Dermis blood vessel endothelial cell (primary cell): ENCODE data around the gene RPN1. TPM values are rescaled to one million over a fixed set of nuclear protein-coding genes. Genes with fewer than 3 reads are reported as not detected.

Source experiments
- DNase-seq: peaks from one replicate; pipeline ENCODE4 v3.0.0; 2010
- total RNA-seq: library from RNA; depleted of rRNA; stranded (reverse); fragments of >200 nt; gene quantifications from 2 replicates; pipeline ENCODE4 v1.2.3, GENCODE V29; 2014

The RPN1 gene
- total RNA-seq, 1 donor from 2014 or later: 572 TPM

- DNase-seq: no peak
Observed at GRCh38 chr3:128577711-128578110, 72.9 kb downstream of the RPN1 start.

- no peak for DNase-seq
Observed at GRCh38 chr3:128576290-128576689, 74.3 kb downstream of the RPN1 start.

GRCh38 chr3:128575777-128576176, 74.8 kb downstream of the RPN1 start:
- DNase-seq: peak; percentile 72

- DNase-seq: peak; percentile 84
Observed at GRCh38 chr3:128573707-128574162, 76.9 kb downstream of the RPN1 start.

- no peak for DNase-seq
Observed at GRCh38 chr3:128573160-128573559, 77.5 kb downstream of the RPN1 start.

- no peak for DNase-seq
Observed at GRCh38 chr3:128572644-128573105, 77.9 kb downstream of the RPN1 start.

- no peak for DNase-seq
Observed at GRCh38 chr3:128572013-128572412, 78.6 kb downstream of the RPN1 start.

Other genes with a start within 250 kb of the RPN1 start
- not detected in 2 replicates for gene DNAJB8, start 183.9 kb downstream of the RPN1 start, total RNA-seq
- 12.9 and 25.0 TPM in 2 replicates for gene GATA2, start 157.6 kb downstream of the RPN1 start, total RNA-seq
- 30.1 and 46.5 TPM in 2 replicates for gene RAB7A, start 75.4 kb upstream of the RPN1 start, total RNA-seq
- gene ACAD9, start 228.8 kb upstream of the RPN1 start, total RNA-seq: 47.5 and 51.4 TPM in 2 replicates